SJCRH30 (cell line): ENCODE results near the gene UBR2. TPM values are rescaled to one million over a fixed set of nuclear protein-coding genes. Genes with fewer than 3 reads are reported as not detected.
"Not testable (repeated sequence)": the region's sequence is repeated elsewhere in the genome, so short reads cannot be mapped to it uniquely, and the experiment has no call there.

ENCODE experiments used
- DNase-seq, 2 experiments: peaks; one replicate each; pipeline ENCODE4 v3.0.0-alpha.2; 2015 to 2020
- H3K27ac ChIP-seq: fragments of 250-450 bp; sonication (Bioruptor Pico); 2 replicates; pipeline ENCODE4 v1.5.1; 2020; ENCODE audit warnings: mild to moderate bottlenecking, moderate library complexity
- H3K27me3 ChIP-seq: fragments of 250-450 bp; sonication (Bioruptor Pico); 2 replicates; pipeline ENCODE4 v1.5.1; 2020; ENCODE audit warnings: mild to moderate bottlenecking, moderate library complexity
- H3K36me3 ChIP-seq: fragments of 250-450 bp; sonication (Bioruptor Pico); 2 replicates; pipeline ENCODE4 v1.5.1; 2020; ENCODE audit warnings: mild to moderate bottlenecking, moderate library complexity
- H3K4me1 ChIP-seq: fragments of 250-450 bp; sonication (Bioruptor Pico); 2 replicates; pipeline ENCODE4 v1.5.1; 2020; ENCODE audit warnings: mild to moderate bottlenecking, moderate library complexity
- H3K4me3 ChIP-seq: fragments of 250-450 bp; sonication (Bioruptor Pico); 2 replicates; pipeline ENCODE4 v1.5.1; 2020; ENCODE audit warnings: mild to moderate bottlenecking, moderate library complexity
- H3K9me3 ChIP-seq: fragments of 250-450 bp; sonication (Bioruptor Pico); replicated peaks from 2 replicates; pipeline ENCODE4 v1.5.1; 2020; ENCODE audit warnings: mild to moderate bottlenecking, moderate library complexity
- total RNA-seq: library from RNA; depleted of rRNA; stranded (reverse); fragments of >200 nt; shearing (Covaris generic); gene quantifications from 2 replicates; pipeline ENCODE4 v1.2.3, GENCODE V29; 2014

Gene UBR2
- total RNA-seq, 1 experiment from 2014 or later = 27.4 TPM

DNA sequence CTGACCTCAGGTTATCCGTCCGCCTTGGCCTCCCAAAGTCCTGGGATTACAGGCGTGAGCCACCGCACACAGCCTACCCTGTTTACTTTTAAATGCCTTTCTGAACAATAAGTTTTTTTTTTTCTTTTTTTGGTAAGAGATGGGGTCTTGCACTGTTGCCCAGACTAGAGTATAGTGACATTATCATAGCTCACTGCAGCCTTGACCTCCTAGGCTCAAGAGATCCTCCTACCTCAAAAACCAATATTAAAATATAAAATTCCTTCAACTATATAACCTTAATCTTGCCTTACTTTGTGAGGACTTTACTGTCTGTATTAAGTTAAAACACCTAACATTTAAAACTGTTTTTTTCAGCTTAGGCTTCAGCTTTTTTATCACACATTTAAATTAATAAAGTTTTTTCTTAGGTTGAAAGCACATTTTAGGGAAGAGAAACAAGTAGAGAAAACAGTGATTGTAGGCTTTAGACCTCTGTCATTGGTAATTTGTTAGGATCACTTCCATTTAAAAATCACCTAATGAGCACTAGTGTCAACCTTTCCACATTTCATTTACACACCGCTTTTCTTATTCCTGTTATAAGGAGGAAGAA is 2.9 kb downstream of the UBR2 start:
- H3K36me3 ChIP-seq = peaks cover 6% of the 10 kb centered on the region; the same call in 1 of the 2 replicates
- no peaks in the 10 kb centered on the region for H3K9me3 ChIP-seq
- H3K4me1 ChIP-seq = peaks cover 10% of the 10 kb centered on the region; the same call in 1 of the 2 replicates
- no peak overlapping the region for H3K27ac ChIP-seq
- no peak overlapping the region for H3K4me3 ChIP-seq
- no peak for DNase-seq
- H3K27me3 ChIP-seq = no peaks in the 10 kb centered on the region

- H3K4me3 ChIP-seq, H3K36me3 ChIP-seq, H3K27me3 ChIP-seq, H3K9me3 ChIP-seq, H3K27ac ChIP-seq, DNase-seq: not testable (repeated sequence)
- H3K4me1 ChIP-seq = peaks cover 10% of the 10 kb centered on the region; the same call in 1 of the 2 replicates
Measured at GRCh38 chr6:42567237-42567636, 3.4 kb downstream of the UBR2 start.

DNA sequence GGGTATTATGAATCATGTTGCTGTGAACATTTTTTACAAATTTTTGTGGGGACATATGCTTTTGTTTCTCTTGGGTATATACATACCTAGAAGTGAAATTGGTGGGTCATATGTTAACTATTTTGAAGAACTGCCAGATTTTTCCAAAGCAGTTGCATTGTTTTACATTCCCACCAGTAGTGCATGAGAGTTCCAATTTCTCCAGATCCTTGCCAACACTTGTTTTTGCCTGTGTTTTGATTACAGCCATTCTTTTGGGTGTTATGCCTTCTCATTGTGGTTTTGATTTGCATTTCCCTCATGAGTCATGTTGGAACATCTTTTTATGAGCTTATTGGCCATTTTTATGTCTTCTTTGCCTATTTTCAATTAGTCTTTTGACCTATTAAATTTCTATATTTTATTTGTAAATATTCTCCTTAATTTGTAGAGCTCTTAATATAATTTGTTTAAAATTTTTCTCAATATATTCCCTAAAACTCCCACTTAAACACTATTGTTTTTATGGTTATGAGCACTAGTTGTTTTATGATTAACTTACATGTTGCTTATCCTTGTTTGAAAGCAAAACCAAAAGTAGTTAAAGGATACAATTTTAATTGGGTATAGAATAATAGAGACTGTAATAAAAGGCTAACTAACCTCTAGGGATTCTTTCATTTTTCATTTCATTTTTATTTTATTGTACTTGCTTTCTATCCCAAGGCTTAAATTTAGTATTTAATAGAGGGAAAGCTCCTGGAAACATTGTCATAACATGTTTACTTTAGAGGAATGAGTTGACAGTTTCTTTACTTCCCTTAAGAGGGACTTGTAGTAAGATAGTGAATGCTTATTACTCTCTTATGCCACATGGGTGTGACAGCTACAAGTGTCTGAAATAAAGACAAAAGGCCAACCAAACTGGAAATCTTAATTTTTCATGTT is 5.5 kb downstream of the UBR2 start:
- peaks cover 10% of the 10 kb centered on the region; the same call in 1 of the 2 replicates for H3K4me1 ChIP-seq
- H3K27ac ChIP-seq = peak overlapping the region; percentile 25
- H3K9me3 ChIP-seq = no peaks in the 10 kb centered on the region
- no peak overlapping the region for H3K4me3 ChIP-seq
- DNase-seq = peak in 1 of 2 experiments; percentile 26
- H3K36me3 ChIP-seq = peaks cover 6% of the 10 kb centered on the region
- no peaks in the 10 kb centered on the region for H3K27me3 ChIP-seq

DNA sequence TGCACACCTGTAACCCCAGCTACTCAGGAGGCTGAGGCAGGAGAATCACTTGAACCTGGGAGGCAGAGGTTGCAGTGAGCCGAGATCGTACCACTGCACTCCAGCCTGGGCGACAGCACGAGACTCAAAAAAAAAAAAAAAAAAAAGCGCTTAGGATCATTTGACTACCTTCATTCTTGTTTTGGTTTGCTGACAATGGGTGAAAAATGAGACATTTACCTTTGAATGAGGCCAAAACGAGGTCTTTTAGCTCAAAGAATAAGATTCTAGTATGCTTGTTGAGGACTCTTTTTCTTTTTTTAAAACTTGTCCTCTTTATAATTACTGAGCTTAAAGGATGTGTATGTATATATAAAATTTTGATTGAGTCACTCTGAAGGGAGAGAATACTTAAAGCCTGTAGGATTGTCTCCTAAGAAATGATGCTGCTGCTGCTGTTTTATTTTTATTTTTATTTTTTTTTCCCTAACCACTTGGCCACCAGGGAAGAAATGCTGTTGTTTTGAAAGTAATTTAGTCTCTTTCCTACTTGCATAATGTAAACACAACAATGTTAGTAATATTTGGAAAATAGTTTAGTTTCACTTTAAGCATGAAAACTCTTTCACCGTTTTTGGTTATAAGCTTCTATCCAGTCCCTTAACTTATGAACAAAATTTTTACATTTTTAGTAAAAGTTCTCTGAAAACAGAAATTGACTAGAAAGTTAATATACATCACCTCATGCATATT is 7.9 kb downstream of the UBR2 start:
- Histone ChIP-seq H3K36me3 (peaks cover 19% of the 10 kb centered on the region), H3K9me3 (no peaks in the 10 kb centered on the region), H3K27me3 (no peaks in the 10 kb centered on the region), H3K4me3 (no peak overlapping the region), H3K4me1 (peaks cover 10% of the 10 kb centered on the region; the same call in 1 of the 2 replicates), H3K27ac (no peak overlapping the region)
- DNase-seq = no peak

DNA sequence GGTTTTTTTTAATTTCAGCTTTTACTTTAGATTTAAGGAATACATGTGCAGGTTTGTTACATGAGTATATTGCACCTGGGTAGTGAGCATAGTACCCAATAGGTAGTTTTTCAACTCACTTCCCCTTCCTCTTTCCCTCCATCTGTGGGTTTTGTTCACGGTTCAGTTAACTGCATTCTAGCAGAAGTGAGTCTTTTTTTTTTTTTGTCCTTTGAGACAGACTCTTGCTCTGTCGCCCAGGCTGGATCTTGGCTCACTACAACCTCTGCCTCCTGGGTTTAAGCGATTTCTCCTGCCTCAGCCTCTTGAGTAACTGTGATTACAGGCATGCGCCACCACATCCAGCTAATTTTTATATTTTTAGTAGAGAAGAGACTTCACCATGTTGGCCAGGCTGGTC is 8.7 kb downstream of the UBR2 start:
- DNase-seq = no peak
- Histone ChIP-seq H3K27me3 (no peaks in the 10 kb centered on the region), H3K9me3 (no peaks in the 10 kb centered on the region), H3K36me3 (peaks cover 17% of the 10 kb centered on the region), H3K4me1 (peaks cover 10% of the 10 kb centered on the region; the same call in 1 of the 2 replicates), H3K4me3 (no peak overlapping the region), H3K27ac (no peak overlapping the region)

- peaks cover 20% of the 10 kb centered on the region for H3K36me3 ChIP-seq
- H3K27me3 ChIP-seq, H3K4me1 ChIP-seq, H3K4me3 ChIP-seq, H3K27ac ChIP-seq, H3K9me3 ChIP-seq: not testable (repeated sequence)
- DNase-seq = peak; percentile 27 to 57
Measured at GRCh38 chr6:42576538-42576937, 12.7 kb downstream of the UBR2 start.

- no peak for DNase-seq
- peaks cover 13% of the 10 kb centered on the region for H3K36me3 ChIP-seq
- H3K4me3 ChIP-seq = no peak overlapping the region
- no peaks in the 10 kb centered on the region for H3K4me1 ChIP-seq
- no peaks in the 10 kb centered on the region for H3K27me3 ChIP-seq
- H3K9me3 ChIP-seq = no peaks in the 10 kb centered on the region
- H3K27ac ChIP-seq = no peak overlapping the region
Measured at GRCh38 chr6:42598300-42598699, 34.5 kb downstream of the UBR2 start.

- Histone ChIP-seq H3K27me3 (no peaks in the 10 kb centered on the region), H3K9me3 (no peaks in the 10 kb centered on the region), H3K4me3 (no peak overlapping the region), H3K4me1 (no peaks in the 10 kb centered on the region), H3K27ac (no peak overlapping the region), H3K36me3 (peaks cover 5% of the 10 kb centered on the region; the same call in 1 of the 2 replicates)
- no peak for DNase-seq
Measured at GRCh38 chr6:42599558-42599957, 35.7 kb downstream of the UBR2 start.

DNA sequence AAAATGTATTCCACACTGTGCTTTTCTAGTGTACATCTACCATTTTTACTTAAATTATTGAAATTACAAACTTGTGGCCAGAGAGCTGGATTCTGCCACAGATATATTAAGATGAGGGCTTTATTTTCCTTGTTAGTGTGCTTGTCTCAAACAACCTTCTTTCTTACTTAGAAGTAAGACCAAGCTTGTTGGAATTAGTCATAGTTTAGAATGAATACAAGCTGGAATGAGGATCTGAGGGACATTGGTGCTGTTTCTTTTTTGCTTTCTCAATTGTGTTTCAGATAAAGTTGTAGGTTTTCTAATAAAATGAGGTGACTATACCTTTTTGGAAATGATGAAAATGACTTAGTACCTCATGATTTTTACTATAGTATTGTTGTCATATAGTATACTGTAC is 40.3 kb downstream of the UBR2 start:
- Histone ChIP-seq H3K27me3 (no peaks in the 10 kb centered on the region), H3K4me3 (no peak overlapping the region), H3K36me3 (peaks cover 3% of the 10 kb centered on the region), H3K9me3 (no peaks in the 10 kb centered on the region), H3K27ac (no peak overlapping the region), H3K4me1 (no peaks in the 10 kb centered on the region)
- no peak for DNase-seq

DNA sequence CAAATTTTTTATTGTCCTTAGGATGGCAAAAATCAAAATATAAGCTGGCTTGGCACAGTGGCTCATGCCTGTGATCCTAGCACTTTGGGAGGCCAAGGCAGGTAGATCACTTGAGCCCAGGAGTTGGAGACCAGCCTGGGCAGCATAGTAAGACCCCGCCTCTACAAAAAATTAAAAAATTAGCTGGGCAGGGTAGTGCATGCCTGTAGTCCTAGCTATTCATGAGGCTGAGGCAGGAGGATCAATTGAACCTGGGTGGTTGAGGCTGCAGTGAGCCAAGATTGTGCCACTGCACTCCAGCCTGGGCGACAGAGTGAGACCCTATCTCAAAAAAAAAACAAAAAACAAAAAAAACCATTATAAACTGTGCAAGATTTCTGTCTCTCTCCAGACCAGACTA is 40.9 kb downstream of the UBR2 start:
- not testable (repeated sequence) for H3K27me3 ChIP-seq, H3K36me3 ChIP-seq, H3K27ac ChIP-seq, H3K4me1 ChIP-seq, H3K9me3 ChIP-seq, DNase-seq, H3K4me3 ChIP-seq

- Histone ChIP-seq H3K9me3 (no peaks in the 10 kb centered on the region), H3K36me3 (peaks cover 6% of the 10 kb centered on the region), H3K4me1 (no peaks in the 10 kb centered on the region), H3K4me3 (no peak overlapping the region), H3K27ac (no peak overlapping the region), H3K27me3 (no peaks in the 10 kb centered on the region)
- DNase-seq = no peak
Measured at GRCh38 chr6:42610416-42610815, 46.6 kb downstream of the UBR2 start.

GRCh38 chr6:42615518-42615917 is 51.7 kb downstream of the UBR2 start:
- H3K9me3 ChIP-seq = no peaks in the 10 kb centered on the region
- no peaks in the 10 kb centered on the region; the same call in 1 of the 2 replicates for H3K4me1 ChIP-seq
- DNase-seq = no peak
- H3K4me3 ChIP-seq = no peak overlapping the region
- H3K27ac ChIP-seq = no peak overlapping the region
- no peaks in the 10 kb centered on the region for H3K27me3 ChIP-seq
- H3K36me3 ChIP-seq = peaks cover 7% of the 10 kb centered on the region

DNA sequence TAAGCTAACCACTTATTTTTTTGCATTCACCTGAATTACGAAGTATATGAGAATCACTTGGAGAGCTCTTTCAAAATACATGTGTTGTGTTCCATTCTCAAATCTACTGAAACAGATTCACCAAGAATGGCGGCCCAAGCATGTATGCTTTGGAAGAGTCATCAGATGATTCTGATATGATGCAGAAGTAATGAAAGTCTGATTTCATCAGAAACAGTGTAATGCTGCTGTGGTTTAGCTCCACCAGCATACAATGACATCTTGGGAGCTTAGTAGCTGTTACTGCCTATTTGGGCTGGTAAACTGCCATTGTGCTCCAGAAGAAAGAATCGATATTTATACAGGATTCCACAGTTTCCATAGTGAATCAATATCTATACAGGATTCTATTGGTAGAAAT is 52.9 kb downstream of the UBR2 start:
- Histone ChIP-seq H3K4me1 (no peaks in the 10 kb centered on the region; the same call in 1 of the 2 replicates), H3K9me3 (no peaks in the 10 kb centered on the region), H3K36me3 (peaks cover 7% of the 10 kb centered on the region), H3K27ac (no peak overlapping the region), H3K4me3 (no peak overlapping the region), H3K27me3 (no peaks in the 10 kb centered on the region)
- DNase-seq = no peak

DNA sequence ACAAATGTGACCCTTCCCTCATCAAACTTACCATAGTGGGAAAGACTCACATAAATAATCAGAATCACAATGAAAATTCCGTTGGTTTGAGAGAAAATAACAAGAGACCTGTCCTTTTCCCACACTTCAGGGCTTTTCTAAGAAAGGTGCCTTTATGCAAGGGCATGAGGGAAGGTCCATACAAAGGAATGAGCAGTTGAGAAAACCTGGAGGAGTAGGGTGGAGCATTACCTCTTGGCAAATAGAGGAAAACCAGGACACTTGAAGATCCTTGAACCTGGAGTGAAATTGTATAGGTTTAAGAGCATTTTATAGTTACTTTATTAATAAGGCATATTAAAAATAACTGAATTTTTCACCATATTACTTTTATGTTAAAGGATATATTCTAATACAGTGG is 54.3 kb downstream of the UBR2 start:
- DNase-seq = no peak
- Histone ChIP-seq H3K4me3 (no peak overlapping the region), H3K9me3 (no peaks in the 10 kb centered on the region), H3K27ac (no peak overlapping the region), H3K4me1 (no peaks in the 10 kb centered on the region; the same call in 1 of the 2 replicates), H3K27me3 (no peaks in the 10 kb centered on the region), H3K36me3 (peaks cover 7% of the 10 kb centered on the region)

DNA sequence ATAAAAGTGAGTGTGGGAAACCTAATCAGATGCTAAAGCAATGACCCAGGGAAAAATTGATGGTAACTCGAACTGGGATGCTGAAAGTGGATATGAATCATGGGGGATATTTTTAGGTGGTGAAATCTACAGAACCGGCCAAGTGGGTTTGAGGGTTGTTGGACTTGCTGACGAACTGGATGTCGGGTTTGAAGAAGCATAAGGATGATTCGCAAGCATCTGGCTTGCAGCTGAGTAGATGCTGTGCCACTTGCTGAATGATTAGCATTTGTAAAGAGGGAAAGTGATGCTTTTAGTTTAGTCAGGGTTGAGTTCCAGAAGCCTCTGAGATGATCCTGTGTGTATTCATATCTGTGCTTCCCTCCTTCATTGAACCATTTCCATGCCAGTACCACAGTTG is 54.9 kb downstream of the UBR2 start:
- H3K4me1 ChIP-seq = no peaks in the 10 kb centered on the region; the same call in 1 of the 2 replicates
- peaks cover 7% of the 10 kb centered on the region for H3K36me3 ChIP-seq
- H3K4me3 ChIP-seq = no peak overlapping the region
- no peaks in the 10 kb centered on the region for H3K9me3 ChIP-seq
- DNase-seq = no peak
- H3K27ac ChIP-seq = no peak overlapping the region
- H3K27me3 ChIP-seq = no peaks in the 10 kb centered on the region
